Measurements from ENCODE around the gene PCSK1. TPM values are rescaled to one million over a fixed set of nuclear protein-coding genes. Genes with fewer than 3 reads are reported as not detected.

PCSK1 gene
- total RNA-seq, 1 donor from 2014 or later = 0.47 TPM

DNA sequence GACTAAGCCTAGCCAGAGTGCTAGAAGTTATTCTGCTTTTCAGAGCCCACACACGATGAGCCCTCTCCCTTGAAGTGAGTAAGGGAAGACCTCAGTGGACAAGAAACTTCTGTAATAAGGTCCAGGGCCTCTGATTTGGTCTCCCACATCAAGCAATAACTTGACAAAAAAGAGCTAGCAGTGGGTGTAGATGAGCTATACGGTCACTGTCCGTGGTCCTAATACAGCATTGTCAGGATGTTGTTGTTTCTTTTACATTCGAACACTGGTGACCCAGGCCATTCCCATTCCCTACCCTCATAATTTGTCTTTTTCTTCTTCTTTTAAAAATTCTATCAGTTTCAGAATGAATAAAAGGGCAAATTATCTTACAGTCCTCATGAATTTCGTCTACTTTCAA, 5.2 kb downstream of the PCSK1 start:
- Mint-ChIP-seq H3K4me1 (peaks cover 20% of the 10 kb centered on the region), H3K4me3 (no peak overlapping the region), H3K36me3 (ENCODE audit: low read depth) (no peaks in the 10 kb centered on the region), H3K9me3 (no peaks in the 10 kb centered on the region), H3K27ac (ENCODE audit: unreplicated experiment) (no peak overlapping the region), H3K27me3 (ENCODE audit: low read depth) (peaks cover 75% of the 10 kb centered on the region)
- TF ChIP-seq, protein P1, sequence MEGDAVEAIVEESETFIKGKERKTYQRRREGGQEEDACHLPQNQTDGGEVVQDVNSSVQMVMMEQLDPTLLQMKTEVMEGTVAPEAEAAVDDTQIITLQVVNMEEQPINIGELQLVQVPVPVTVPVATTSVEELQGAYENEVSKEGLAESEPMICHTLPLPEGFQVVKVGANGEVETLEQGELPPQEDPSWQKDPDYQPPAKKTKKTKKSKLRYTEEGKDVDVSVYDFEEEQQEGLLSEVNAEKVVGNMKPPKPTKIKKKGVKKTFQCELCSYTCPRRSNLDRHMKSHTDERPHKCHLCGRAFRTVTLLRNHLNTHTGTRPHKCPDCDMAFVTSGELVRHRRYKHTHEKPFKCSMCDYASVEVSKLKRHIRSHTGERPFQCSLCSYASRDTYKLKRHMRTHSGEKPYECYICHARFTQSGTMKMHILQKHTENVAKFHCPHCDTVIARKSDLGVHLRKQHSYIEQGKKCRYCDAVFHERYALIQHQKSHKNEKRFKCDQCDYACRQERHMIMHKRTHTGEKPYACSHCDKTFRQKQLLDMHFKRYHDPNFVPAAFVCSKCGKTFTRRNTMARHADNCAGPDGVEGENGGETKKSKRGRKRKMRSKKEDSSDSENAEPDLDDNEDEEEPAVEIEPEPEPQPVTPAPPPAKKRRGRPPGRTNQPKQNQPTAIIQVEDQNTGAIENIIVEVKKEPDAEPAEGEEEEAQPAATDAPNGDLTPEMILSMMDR (conservative IDR thresholded peaks at IDR 0.05) = no peak
- DNase-seq (ENCODE audit: low read depth, low spot score) = no peak

GRCh38 chr5:96426831-96427230, 6.2 kb downstream of the PCSK1 start:
- TF ChIP-seq, protein P1 (conservative IDR thresholded peaks at IDR 0.05) = no peak

GRCh38 chr5:96425443-96425842, 7.6 kb downstream of the PCSK1 start:
- no peaks in the 10 kb centered on the region for H3K9me3 Mint-ChIP-seq
- H3K36me3 Mint-ChIP-seq (ENCODE audit: low read depth) = no peaks in the 10 kb centered on the region
- TF ChIP-seq, protein P1 (conservative IDR thresholded peaks at IDR 0.05) = no peak
- peaks cover 61% of the 10 kb centered on the region for H3K27me3 Mint-ChIP-seq (ENCODE audit: low read depth)
- H3K4me3 Mint-ChIP-seq = no peak overlapping the region
- DNase-seq (ENCODE audit: low read depth, low spot score) = no peak
- H3K27ac Mint-ChIP-seq (ENCODE audit: unreplicated experiment) = no peak overlapping the region
- H3K4me1 Mint-ChIP-seq = no peaks in the 10 kb centered on the region

More at GRCh38 chr5:96426831-96427230, 6.2 kb downstream of the PCSK1 start:
- H3K4me3 Mint-ChIP-seq = no peak overlapping the region
- peaks cover 65% of the 10 kb centered on the region for H3K27me3 Mint-ChIP-seq (ENCODE audit: low read depth)
- no peak overlapping the region for H3K27ac Mint-ChIP-seq (ENCODE audit: unreplicated experiment)
- H3K4me1 Mint-ChIP-seq = peaks cover 10% of the 10 kb centered on the region
- H3K36me3 Mint-ChIP-seq (ENCODE audit: low read depth) = no peaks in the 10 kb centered on the region
- no peak for DNase-seq (ENCODE audit: low read depth, low spot score)
- H3K9me3 Mint-ChIP-seq = no peaks in the 10 kb centered on the region

- Mint-ChIP-seq H3K9me3 (no peaks in the 10 kb centered on the region), H3K27ac (ENCODE audit: unreplicated experiment) (no peak overlapping the region), H3K36me3 (ENCODE audit: low read depth) (no peaks in the 10 kb centered on the region), H3K27me3 (ENCODE audit: low read depth) (peaks cover 6% of the 10 kb centered on the region), H3K4me3 (no peak overlapping the region), H3K4me1 (no peaks in the 10 kb centered on the region)
- TF ChIP-seq, protein P1 (conservative IDR thresholded peaks at IDR 0.05) = no peak
- DNase-seq (ENCODE audit: low read depth, low spot score) = no peak
Observed at GRCh38 chr5:96415897-96416296, 17.2 kb downstream of the PCSK1 start.

DNA sequence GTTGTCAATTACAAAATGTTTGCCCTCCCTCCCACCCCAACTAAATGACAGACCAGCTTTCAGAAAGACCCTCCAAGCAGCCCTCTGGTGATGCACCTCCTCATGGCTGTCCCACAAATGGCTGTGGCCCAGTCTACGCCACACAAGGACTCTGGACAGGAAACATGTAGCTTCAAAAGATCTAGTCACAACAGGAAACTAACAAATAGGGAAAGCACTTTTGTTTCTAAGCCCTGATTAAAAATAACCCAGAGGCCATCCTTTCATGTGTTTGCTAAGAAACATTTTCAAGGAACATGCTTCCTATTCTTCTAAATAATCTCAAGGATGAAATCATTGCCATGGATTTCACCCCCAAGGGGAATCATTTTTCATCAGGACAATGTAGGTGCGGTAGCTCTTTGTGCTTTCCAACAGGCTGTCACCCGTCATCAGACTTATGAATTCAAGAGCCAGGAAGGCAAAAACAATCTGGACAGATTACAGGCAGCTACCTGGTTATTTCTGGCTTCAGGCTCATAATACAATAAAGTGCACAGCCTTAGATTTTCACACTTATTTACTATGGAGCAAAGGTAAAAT, 20.1 kb downstream of the PCSK1 start:
- Mint-ChIP-seq H3K9me3 (no peaks in the 10 kb centered on the region), H3K4me3 (no peak overlapping the region), H3K4me1 (no peaks in the 10 kb centered on the region), H3K27ac (ENCODE audit: unreplicated experiment) (no peak overlapping the region), H3K36me3 (ENCODE audit: low read depth) (no peaks in the 10 kb centered on the region), H3K27me3 (ENCODE audit: low read depth) (peaks cover 3% of the 10 kb centered on the region)
- DNase-seq (ENCODE audit: low read depth, low spot score) = no peak
- TF ChIP-seq, protein P1 (conservative IDR thresholded peaks at IDR 0.05) = no peak
